Small intestine (tissue), 7 donors: ENCODE data around the gene PPP1R36. TPM values are rescaled to one million over a fixed set of nuclear protein-coding genes. Genes with fewer than 3 reads are reported as not detected.

Experiments used
- DNase-seq, 2 donors: peaks; one replicate each; pipeline versions ENCODE4 v3.0.0 to v3.0.0-alpha.2; 2013
- FAIRE-seq: peaks from 2 replicates; lab custom pipeline; 2012; peaks lifted over from hg19 to GRCh38; lab: Jason Lieb, UNC
- H3K27ac ChIP-seq, 3 donors: one replicate each; pipeline ENCODE4 v1.5.1; 2013; ENCODE audit warnings: low read length in 2 of 3, mild to moderate bottlenecking in 2 of 3, control low read depth in 1 of 3, inconsistent platforms in 1 of 3, low read depth in 1 of 3, moderate library complexity in 1 of 3
- H3K27me3 ChIP-seq, 3 donors: one replicate each; pipeline ENCODE4 v1.6.1; 2013; ENCODE audit warnings: low read length in 3 of 3, inconsistent platforms in 1 of 3; ENCODE audit not compliant: control insufficient read depth in 3 of 3, insufficient read depth in 3 of 3
- H3K36me3 ChIP-seq, 3 donors: one replicate each; pipeline ENCODE4 v1.6.1; 2013; ENCODE audit warnings: low read length in 3 of 3, inconsistent platforms in 1 of 3, low read depth in 1 of 3, mild to moderate bottlenecking in 1 of 3, moderate library complexity in 1 of 3; ENCODE audit not compliant: control insufficient read depth in 3 of 3, insufficient read depth in 2 of 3
- H3K4me1 ChIP-seq, 3 donors: one replicate each; pipeline ENCODE4 v1.6.1; 2013; ENCODE audit warnings: low read length in 2 of 3, inconsistent platforms in 1 of 3, low read depth in 1 of 3, mild to moderate bottlenecking in 1 of 3, moderate library complexity in 1 of 3; ENCODE audit not compliant: control insufficient read depth in 3 of 3, insufficient read depth in 2 of 3
- H3K4me3 ChIP-seq, 3 donors: one replicate each; pipeline ENCODE4 v1.5.1; 2013; ENCODE audit warnings: low read length in 3 of 3, control low read depth in 1 of 3, inconsistent platforms in 1 of 3, low read depth in 1 of 3, mild to moderate bottlenecking in 1 of 3, moderate library complexity in 1 of 3
- H3K9me3 ChIP-seq, 2 donors: one replicate each; pipeline ENCODE4 v1.6.1; 2013; ENCODE audit warnings: low read depth in 1 of 2, low read length in 1 of 2; ENCODE audit not compliant: control insufficient read depth in 2 of 2, insufficient read depth in 1 of 2
- WGBS, 3 donors: extraction: QIAGEN DNeasy Blood & Tissue Kit; methylation state at CpG; one replicate each; pipeline ENCODE4 v1.1.7; 2013; 5-methylcytosine and 5-hydroxymethylcytosine counted together
- polyA plus RNA-seq, 4 donors: library from polyadenylated mRNA; stranded (reverse) in 3 of 4; unstranded in 1 of 4; fragments of 200-250 nt in 3 of 4; fragments of 120-200 nt in 1 of 4; gene quantifications; one replicate each; pipeline versions ENCODE4 v1.2.1 to v1.2.3, GENCODE V29; 2013
- donor health status: healthy with polysubstance abuse.
- donor health status: control.
- donor health status: control.
- donor health status: Bipolar disorder and iron deficiency.
- donor health status: healthy.

PPP1R36 gene
- polyA plus RNA-seq, 4 donors: 1.6 to 7.8 (median 4.9) TPM

DNA sequence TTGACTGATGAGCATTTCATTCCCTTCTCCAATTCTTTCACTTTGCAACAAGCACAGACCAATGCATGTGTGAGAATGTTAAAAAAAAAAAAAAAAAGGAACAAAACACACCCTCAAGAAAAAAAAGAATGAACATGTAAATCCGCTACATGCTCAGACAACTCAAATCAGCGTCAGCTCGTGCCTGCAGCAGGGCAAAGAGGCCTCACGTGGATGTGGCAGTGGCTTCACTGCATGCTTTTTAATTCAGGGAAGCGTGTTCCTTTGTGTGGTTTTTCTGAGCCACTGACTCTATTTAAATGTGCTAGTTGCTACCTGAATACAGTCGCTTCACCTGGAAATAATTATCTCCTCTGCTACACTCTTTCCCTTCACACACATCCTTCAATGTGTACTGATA lies 55.1 kb downstream of the PPP1R36 start:
- DNase-seq (no peak), FAIRE-seq (no peak)
- Histone ChIP-seq H3K27me3 (peaks cover 0 to 5% (median 0%) of the 10 kb centered on the region in 3 donors), H3K36me3 (no peaks in the 10 kb centered on the region), H3K9me3 (peaks cover 0 to 5% of the 10 kb centered on the region in 2 donors), H3K4me3 (no peak overlapping the region), H3K27ac (no peak overlapping the region), H3K4me1 (no peaks in the 10 kb centered on the region)
- WGBS, 3 donors: 77 to 80% (median 79%) methylated on average over 6 of the region's 6 CpGs

- Histone ChIP-seq H3K27ac (no peak overlapping the region), H3K27me3 (peaks cover 0 to 5% (median 0%) of the 10 kb centered on the region in 3 donors), H3K4me1 (peaks cover 0 to 3% (median 0%) of the 10 kb centered on the region in 3 donors), H3K4me3 (no peak overlapping the region), H3K9me3 (peaks cover 0 to 5% of the 10 kb centered on the region in 2 donors), H3K36me3 (no peaks in the 10 kb centered on the region)
- WGBS, 3 donors: 90 to 95% (median 92%) methylated on average over 9 of the region's 9 CpGs
- FAIRE-seq (no peak), DNase-seq (no peak)
Measured at GRCh38 chr14:64605926-64606685, 56.3 kb downstream of the PPP1R36 start.

DNA sequence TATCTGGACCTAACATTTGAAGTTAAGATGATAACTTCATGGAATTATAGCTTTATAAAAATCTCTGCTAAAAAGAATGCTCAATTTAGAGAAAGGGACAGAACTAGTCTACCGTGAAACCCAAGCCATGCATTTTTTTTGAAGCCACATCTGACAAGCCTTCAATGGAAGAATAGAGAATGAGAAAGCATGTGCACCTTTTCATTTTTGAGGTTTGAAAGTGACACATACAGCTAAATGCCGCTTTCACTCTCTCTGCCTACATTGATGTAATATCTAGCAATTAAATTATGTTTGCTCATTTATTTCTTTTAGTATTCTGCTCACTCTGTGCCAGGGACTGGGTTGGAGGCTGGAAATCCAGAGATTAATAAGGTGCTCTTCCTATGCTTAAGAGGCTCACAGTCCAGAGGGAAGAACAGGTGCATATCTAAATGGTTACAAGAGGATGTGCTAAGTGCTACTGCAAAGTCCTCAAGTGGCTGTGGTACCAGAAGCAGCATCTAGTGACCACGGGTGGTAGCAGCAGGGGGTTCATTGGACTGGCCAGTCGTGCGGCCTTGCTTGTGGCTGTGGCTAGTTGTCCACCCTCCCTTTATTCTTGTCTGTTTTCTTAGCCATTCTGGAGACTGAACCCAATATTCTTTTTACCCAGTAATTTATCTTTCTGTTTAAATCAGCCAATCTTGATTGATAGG lies 60.4 kb downstream of the PPP1R36 start:
- Histone ChIP-seq H3K27me3 (no peaks in the 10 kb centered on the region), H3K4me1 (peaks cover 0 to 3% (median 0%) of the 10 kb centered on the region in 3 donors), H3K9me3 (no peaks in the 10 kb centered on the region), H3K27ac (peak overlapping the region in 1 of 3 donors; percentile 3), H3K36me3 (no peaks in the 10 kb centered on the region), H3K4me3 (no peak overlapping the region)
- FAIRE-seq (no peak), DNase-seq (no peak)
- 84 to 86% (median 85%) methylated on average over 5 of the region's 5 CpGs for WGBS, 3 donors

DNA sequence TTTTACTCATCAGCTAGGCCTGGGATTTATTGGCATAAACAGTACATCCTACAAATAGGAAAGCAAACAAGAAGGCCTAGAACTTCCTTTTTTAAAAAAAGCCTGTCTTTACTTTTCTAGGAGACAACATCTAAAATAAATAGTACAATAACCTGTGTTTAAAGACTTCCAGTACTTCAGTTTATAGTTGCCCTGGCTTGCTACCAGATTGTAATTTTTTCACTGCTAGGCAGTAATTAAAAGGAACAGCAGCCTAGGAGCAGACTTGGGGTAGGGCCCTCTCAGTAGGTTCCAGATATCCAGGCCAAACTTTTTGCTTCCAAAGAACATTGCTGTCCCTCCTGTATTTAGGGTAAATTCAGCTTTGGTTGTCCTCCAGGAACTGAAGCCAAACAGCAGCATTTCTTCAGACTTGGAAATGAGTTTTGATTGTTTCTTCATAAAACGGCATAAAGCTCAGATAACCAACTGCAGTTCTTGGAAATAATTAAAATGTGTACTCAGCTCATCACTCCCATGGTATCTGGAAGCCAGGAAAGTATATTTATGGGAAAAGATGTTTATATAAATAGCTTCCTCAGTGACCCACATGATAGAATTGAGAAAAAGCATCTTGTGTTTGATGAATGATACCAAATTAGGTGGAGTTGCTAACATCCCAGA lies 61.7 kb downstream of the PPP1R36 start:
- Histone ChIP-seq H3K27me3 (no peaks in the 10 kb centered on the region), H3K36me3 (no peaks in the 10 kb centered on the region), H3K9me3 (no peaks in the 10 kb centered on the region), H3K4me1 (peaks cover 0 to 3% (median 0%) of the 10 kb centered on the region in 3 donors), H3K4me3 (no peak overlapping the region), H3K27ac (peak overlapping the region in 1 of 3 donors; percentile 72)
- no peak for DNase-seq
- FAIRE-seq: no peak
- 61 to 80% (median 62%) methylated on average over 1 of the region's 1 CpG for WGBS, 3 donors

DNA sequence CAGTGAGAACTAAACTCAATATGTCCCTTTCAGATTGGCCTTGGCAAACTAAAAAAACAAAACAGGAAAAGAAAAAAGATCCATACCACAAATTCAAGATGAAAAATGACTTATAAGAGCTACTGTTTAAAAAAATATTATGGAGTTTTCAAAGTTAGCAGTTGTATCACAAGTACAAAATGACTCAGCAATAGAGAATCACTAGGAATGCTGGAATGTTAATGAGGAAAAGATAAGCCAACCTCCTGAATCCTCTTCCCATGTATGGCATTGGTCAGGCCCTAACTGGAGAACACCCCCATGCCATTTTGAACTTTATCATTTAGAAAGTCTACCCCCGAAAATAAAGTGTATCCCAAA lies 62.2 kb downstream of the PPP1R36 start:
- 77 to 85% (median 78%) methylated on average over 1 of the region's 1 CpG for WGBS, 3 donors
- H3K4me1 ChIP-seq: peaks cover 0 to 3% (median 0%) of the 10 kb centered on the region in 3 donors
- DNase-seq (no peak), FAIRE-seq (no peak)
- H3K4me3 ChIP-seq: no peak overlapping the region
- no peak overlapping the region for H3K27ac ChIP-seq
- no peaks in the 10 kb centered on the region for H3K27me3 ChIP-seq
- H3K36me3 ChIP-seq: no peaks in the 10 kb centered on the region
- no peaks in the 10 kb centered on the region for H3K9me3 ChIP-seq

GRCh38 chr14:64612971-64613666 lies 63.4 kb downstream of the PPP1R36 start:
- Histone ChIP-seq H3K4me3 (no peak overlapping the region), H3K9me3 (no peaks in the 10 kb centered on the region), H3K27ac (no peak overlapping the region), H3K36me3 (no peaks in the 10 kb centered on the region), H3K4me1 (peaks cover 0 to 3% (median 0%) of the 10 kb centered on the region in 3 donors), H3K27me3 (no peaks in the 10 kb centered on the region)
- FAIRE-seq (no peak), DNase-seq (no peak)
- WGBS, 3 donors: 64 to 79% (median 74%) methylated on average over 2 of the region's 2 CpGs

GRCh38 chr14:64614166-64614565 lies 64.4 kb downstream of the PPP1R36 start:
- 77 to 90% (median 89%) methylated on average over 2 of the region's 2 CpGs for WGBS, 3 donors
- Histone ChIP-seq H3K27me3 (no peaks in the 10 kb centered on the region), H3K27ac (no peak overlapping the region), H3K4me3 (no peak overlapping the region), H3K9me3 (no peaks in the 10 kb centered on the region), H3K4me1 (peaks cover 0 to 6% (median 3%) of the 10 kb centered on the region in 3 donors), H3K36me3 (no peaks in the 10 kb centered on the region)
- no peak for DNase-seq
- no peak for FAIRE-seq
